Keratinocyte (primary cell): Measurements from ENCODE around the gene WASF2. TPM values are rescaled to one million over a fixed set of nuclear protein-coding genes. Genes with fewer than 3 reads are reported as not detected.
A peak's percentile ranks its signal among the peaks of the same experiment; 100 is the strongest.

Source experiments
- DNase-seq: peaks from one replicate; pipeline ENCODE4 v3.0.0-alpha.2; 2011; ENCODE audit warnings: low read depth, missing footprints, low spot score
- FAIRE-seq: peaks from 2 replicates; lab custom pipeline; 2011; peaks lifted over from hg19 to GRCh38; lab: Jason Lieb, UNC
- H2AFZ ChIP-seq: 2 replicates; pipeline ENCODE4 v1.6.0; 2012; ENCODE audit warnings: low read length, control low read depth, inconsistent platforms; ENCODE audit not compliant: control insufficient read depth
- H3K27ac ChIP-seq: 2 replicates; pipeline ENCODE4 v1.5.1; 2011; ENCODE audit warnings: low read length; ENCODE audit not compliant: control insufficient read depth, insufficient read depth
- H3K27me3 ChIP-seq: 3 replicates; pipeline ENCODE4 v1.6.0; 2011; ENCODE audit warnings: low read length; ENCODE audit not compliant: control insufficient read depth, insufficient read depth; ENCODE audit errors: extremely low read depth
- H3K36me3 ChIP-seq, 2 experiments: 2 replicates in 1 of 2; 3 replicates in 1 of 2; pipeline ENCODE4 v1.5.1; 2011; ENCODE audit warnings: low read length in 2 of 2, mild to moderate bottlenecking in 1 of 2; ENCODE audit not compliant: control insufficient read depth in 2 of 2, insufficient read depth in 2 of 2; ENCODE audit errors: extremely low read depth in 1 of 2
- H3K4me1 ChIP-seq: 3 replicates; pipeline ENCODE4 v1.5.1; 2011; ENCODE audit warnings: low read length; ENCODE audit not compliant: control insufficient read depth, insufficient read depth; ENCODE audit errors: extremely low read depth
- H3K4me2 ChIP-seq: 3 replicates; pipeline ENCODE4 v1.6.0; 2011; ENCODE audit warnings: low read depth, low read length; ENCODE audit not compliant: control insufficient read depth, insufficient read depth; ENCODE audit errors: extremely low read depth
- H3K4me3 ChIP-seq, 3 experiments: fragments of 200-600 bp in 1 of 3; sonication (generic) in 1 of 3; 2 replicates in 2 of 3; 3 replicates in 1 of 3; pipeline ENCODE4 v1.5.1; 2011 to 2016; ENCODE audit warnings: low read length in 3 of 3, mild to moderate bottlenecking in 3 of 3, control low read depth in 2 of 3, inconsistent platforms in 1 of 3, low read depth in 1 of 3, mixed read lengths in 1 of 3, mixed run types in 1 of 3, moderate library complexity in 1 of 3; ENCODE audit not compliant: control insufficient read depth in 2 of 3, insufficient read depth in 2 of 3; ENCODE audit errors: extremely low read depth in 1 of 3
- H3K79me2 ChIP-seq: 2 replicates; pipeline ENCODE4 v1.6.0; 2012; ENCODE audit warnings: low read length; ENCODE audit not compliant: control insufficient read depth, insufficient read depth
- H3K9ac ChIP-seq: 3 replicates; pipeline ENCODE4 v1.6.0; 2011; ENCODE audit warnings: low read length; ENCODE audit not compliant: control insufficient read depth, insufficient read depth; ENCODE audit errors: extremely low read depth
- H3K9me1 ChIP-seq: 3 replicates; pipeline ENCODE4 v1.6.0; 2011; ENCODE audit warnings: low read length; ENCODE audit not compliant: control insufficient read depth, insufficient read depth; ENCODE audit errors: extremely low read depth
- H3K9me3 ChIP-seq: 2 replicates; pipeline ENCODE4 v1.5.1; 2012; ENCODE audit warnings: low read depth, low read length; ENCODE audit not compliant: control insufficient read depth
- H4K20me1 ChIP-seq: 3 replicates; pipeline ENCODE4 v1.6.0; 2011; ENCODE audit warnings: low read length; ENCODE audit not compliant: control insufficient read depth, insufficient read depth; ENCODE audit errors: extremely low read depth
- EZH2 ChIP-seq: IDR thresholded peaks from one replicate; pipeline ENCODE4 v1.6.1; 2012; ENCODE audit warnings: inconsistent platforms, mild to moderate bottlenecking, low read length, moderate library complexity
- dilution Hi-C: fragments of 300-500 bp; cut with MboI; formaldehyde crosslinking; loops from one replicate; pipeline ENCODE4 v1.7.0; 2020; ENCODE audit warnings: low sequenced_read_pairs; ENCODE audit not compliant: extremely low pct_ligation_motif_present
- polyA plus RNA-seq, 5 experiments: library from polyadenylated mRNA; depleted of rRNA in 3 of 5; stranded (reverse) in 3 of 5; stranded (forward) in 1 of 5; unstranded in 1 of 5; fragments of >200 nt; gene quantifications; 1 replicate in 1 of 5; 2 replicates in 3 of 5; 3 replicates in 1 of 5; pipeline versions ENCODE4 v1.2.1 to v1.2.3, GENCODE V29; 2011 to 2012; ENCODE audit warnings: missing spikeins in 2 of 5, low read depth in 1 of 5, low replicate concordance in 1 of 5
- TF ChIP-seq, protein P1 (sequence below), 3 experiments: IDR thresholded peaks in 1 of 3; conservative IDR thresholded peaks in 1 of 3; optimal IDR thresholded peaks in 1 of 3; 2 replicates in 2 of 3; 3 replicates in 1 of 3; pipeline versions ENCODE3 to v1.5.1; 2011; ENCODE audit warnings: low read length in 3 of 3, mild to moderate bottlenecking in 3 of 3, moderate library complexity in 2 of 3, control low read depth in 1 of 3, inconsistent platforms in 1 of 3; ENCODE audit not compliant: insufficient read depth in 2 of 3; ENCODE audit errors: extremely low read depth in 1 of 3

WASF2 gene
- polyA plus RNA-seq, 1 donor (not counting 4 experiments of a cell fraction or from before 2014, with no cell fraction given) = 42.9 TPM

DNA sequence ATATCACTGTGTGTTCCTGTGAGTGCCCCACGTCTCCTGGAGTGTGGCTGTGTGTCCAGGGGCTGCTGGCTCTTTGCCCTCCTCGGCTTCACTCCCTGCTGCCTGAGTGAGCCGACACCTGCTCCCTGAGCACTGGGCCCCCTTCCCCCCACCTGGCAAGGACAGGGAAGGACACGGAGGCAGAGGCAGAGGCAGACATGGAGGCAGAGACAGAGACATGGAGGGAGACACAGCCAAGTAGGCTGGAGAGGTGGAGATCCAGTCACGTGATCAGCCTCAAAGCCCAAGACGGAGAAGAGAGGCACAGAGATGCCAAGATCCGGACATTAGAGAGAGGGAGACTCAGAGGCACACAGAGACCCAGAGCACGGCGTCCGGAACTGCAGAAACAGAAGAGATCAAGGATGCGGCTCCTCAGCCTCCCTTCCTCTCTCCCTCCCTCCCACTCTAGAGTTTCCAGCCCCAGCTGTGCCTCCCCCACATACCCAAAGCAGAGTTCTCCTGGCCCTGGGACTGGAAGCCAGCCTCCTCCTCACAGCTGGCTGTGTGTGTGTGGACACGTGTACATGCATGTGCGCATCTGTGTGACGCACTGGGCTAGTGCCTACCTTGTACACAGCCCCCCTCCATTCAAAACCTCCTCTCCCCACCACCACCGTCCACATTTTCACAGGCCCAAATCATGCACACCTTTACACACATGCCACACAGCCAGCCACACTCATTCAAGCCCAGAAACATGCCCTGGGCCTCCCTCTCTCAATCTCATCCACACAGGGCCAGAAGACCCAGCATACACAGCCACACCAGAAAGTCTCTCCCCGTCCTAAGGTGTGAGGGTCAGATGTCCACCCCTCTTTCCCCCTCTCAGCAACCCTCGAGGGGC is 39.1 kb upstream of the WASF2 start:
- dilution Hi-C loops = no loop called here
- peak overlapping the region; percentile 87 for H3K9ac ChIP-seq
- no peaks in the 10 kb centered on the region for H4K20me1 ChIP-seq
- DNase-seq = no peak
- no peaks in the 10 kb centered on the region for H3K27me3 ChIP-seq
- no peaks in the 10 kb centered on the region for H3K79me2 ChIP-seq
- peak overlapping the region; percentile 62 for H3K27ac ChIP-seq
- peak overlapping the region; percentile 10 for H2AFZ ChIP-seq
- FAIRE-seq = peak; percentile 59
- H3K4me2 ChIP-seq = peak overlapping the region; percentile 70
- peak overlapping the region in 1 of 3 experiments; percentile 47 for H3K4me3 ChIP-seq
- no peaks in the 10 kb centered on the region for H3K9me3 ChIP-seq
- TF ChIP-seq, protein P1, sequence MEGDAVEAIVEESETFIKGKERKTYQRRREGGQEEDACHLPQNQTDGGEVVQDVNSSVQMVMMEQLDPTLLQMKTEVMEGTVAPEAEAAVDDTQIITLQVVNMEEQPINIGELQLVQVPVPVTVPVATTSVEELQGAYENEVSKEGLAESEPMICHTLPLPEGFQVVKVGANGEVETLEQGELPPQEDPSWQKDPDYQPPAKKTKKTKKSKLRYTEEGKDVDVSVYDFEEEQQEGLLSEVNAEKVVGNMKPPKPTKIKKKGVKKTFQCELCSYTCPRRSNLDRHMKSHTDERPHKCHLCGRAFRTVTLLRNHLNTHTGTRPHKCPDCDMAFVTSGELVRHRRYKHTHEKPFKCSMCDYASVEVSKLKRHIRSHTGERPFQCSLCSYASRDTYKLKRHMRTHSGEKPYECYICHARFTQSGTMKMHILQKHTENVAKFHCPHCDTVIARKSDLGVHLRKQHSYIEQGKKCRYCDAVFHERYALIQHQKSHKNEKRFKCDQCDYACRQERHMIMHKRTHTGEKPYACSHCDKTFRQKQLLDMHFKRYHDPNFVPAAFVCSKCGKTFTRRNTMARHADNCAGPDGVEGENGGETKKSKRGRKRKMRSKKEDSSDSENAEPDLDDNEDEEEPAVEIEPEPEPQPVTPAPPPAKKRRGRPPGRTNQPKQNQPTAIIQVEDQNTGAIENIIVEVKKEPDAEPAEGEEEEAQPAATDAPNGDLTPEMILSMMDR (optimal IDR thresholded peaks at IDR 0.05 in 1 of 3, IDR thresholded peaks at IDR 0.05 in 1 of 3, conservative IDR thresholded peaks at IDR 0.05 in 1 of 3; ENCODE audit: extremely low read depth in 1 of 3, insufficient read depth in 2 of 3, low read length in 3 of 3) = no peak
- TF ChIP-seq EZH2 = no peak
- H3K4me1 ChIP-seq = peaks cover 50% of the 10 kb centered on the region
- no peaks in the 10 kb centered on the region for H3K9me1 ChIP-seq
- H3K36me3 ChIP-seq = peaks cover 0 to 12% of the 10 kb centered on the region in 2 experiments

DNA sequence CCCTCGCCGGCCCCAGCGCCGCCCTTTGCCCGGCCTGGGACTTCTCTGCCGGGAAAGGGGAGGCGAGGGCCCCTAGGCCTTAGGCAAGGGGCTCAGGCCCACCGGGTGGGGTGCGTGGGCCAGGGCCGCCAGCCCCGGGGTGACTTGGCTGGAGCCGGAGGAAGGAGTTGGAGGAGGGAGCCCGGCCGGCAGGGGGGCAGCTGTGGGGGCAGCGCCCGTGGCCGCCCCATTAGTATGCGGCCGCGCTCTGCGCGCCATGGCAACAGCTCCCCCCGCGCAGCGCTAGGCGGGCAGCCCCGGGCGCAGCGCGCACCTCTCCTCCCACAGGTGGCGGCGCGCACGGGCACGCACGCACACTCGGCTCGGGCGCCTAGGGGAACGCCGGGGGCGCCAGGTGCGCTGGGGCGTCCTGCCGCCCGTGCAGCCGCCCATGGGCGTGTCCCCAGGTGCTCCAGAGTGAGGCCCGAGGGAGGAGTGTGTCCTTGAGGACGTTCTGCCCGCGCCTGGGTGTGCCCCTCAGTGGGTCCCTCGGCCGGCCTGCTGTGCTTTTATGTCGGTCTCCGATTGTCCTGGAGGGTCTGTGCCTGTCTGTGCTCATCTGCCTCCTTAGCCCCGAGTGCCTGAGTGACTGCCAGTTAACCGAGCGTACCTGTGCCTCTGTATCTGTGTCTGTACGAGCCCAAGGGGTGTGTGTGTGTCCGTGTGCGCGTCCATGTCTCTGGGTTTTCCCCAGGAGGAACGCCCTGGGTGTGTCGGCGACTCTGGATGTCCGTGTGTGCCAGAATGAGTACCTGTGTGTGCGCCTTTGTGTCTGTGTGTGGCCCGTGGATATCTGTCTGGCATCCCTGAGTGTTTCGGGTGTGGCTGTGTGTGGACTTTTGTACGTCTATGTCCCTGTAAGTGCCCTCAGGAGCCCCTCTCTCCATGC is 38.2 kb upstream of the WASF2 start:
- Histone ChIP-seq H4K20me1 (no peaks in the 10 kb centered on the region), H3K4me1 (peaks cover 59% of the 10 kb centered on the region), H3K4me2 (peak overlapping the region; percentile 70), H3K9ac (peak overlapping the region; percentile 87), H3K27me3 (no peaks in the 10 kb centered on the region), H3K9me1 (no peaks in the 10 kb centered on the region), H3K36me3 (peaks cover 0 to 5% of the 10 kb centered on the region in 2 experiments), H2AFZ (peak overlapping the region; percentile 50), H3K9me3 (no peaks in the 10 kb centered on the region), H3K27ac (peak overlapping the region; percentile 62), H3K4me3 (peak overlapping the region; percentile 12 to 47 (median 17)), H3K79me2 (no peaks in the 10 kb centered on the region)
- FAIRE-seq = no peak
- DNase-seq = no peak
- no peak for TF ChIP-seq EZH2
- TF ChIP-seq, protein P1 (optimal IDR thresholded peaks at IDR 0.05 in 1 of 3, IDR thresholded peaks at IDR 0.05 in 1 of 3, conservative IDR thresholded peaks at IDR 0.05 in 1 of 3; ENCODE audit: extremely low read depth in 1 of 3, insufficient read depth in 2 of 3, low read length in 3 of 3) = no peak
- dilution Hi-C loops = no loop called here
